Measurements from ENCODE around the gene MTCH2. TPM values are rescaled to one million over a fixed set of nuclear protein-coding genes. Genes with fewer than 3 reads are reported as not detected.
"Not testable (repeated sequence)": the region's sequence is repeated elsewhere in the genome, so short reads cannot be mapped to it uniquely, and the experiment has no call there.

Gene MTCH2
- total and polyA plus RNA-seq, 2 donors (not counting 1 experiment from before 2014, with no cell fraction given), result 64.4 to 169 TPM

GRCh38 chr11:47688991-47689390 lies 46.6 kb upstream of the MTCH2 start:
- Histone ChIP-seq H4K20me1 (ENCODE audit: control insufficient read depth, extremely low read depth, insufficient read depth, low read length) (no peaks in the 10 kb centered on the region), H2AFZ (ENCODE audit: low read length) (no peak overlapping the region), H3K4me2 (ENCODE audit: extremely low read depth, insufficient read depth, low read length) (no peak overlapping the region), H3K4me1 (ENCODE audit: control insufficient read depth, extremely low read depth, insufficient read depth, low read length) (no peaks in the 10 kb centered on the region), H3K27me3 (ENCODE audit: control insufficient read depth, insufficient read depth, low read length) (no peaks in the 10 kb centered on the region), H3K79me2 (ENCODE audit: control insufficient read depth, insufficient read depth, low read length) (no peaks in the 10 kb centered on the region), H3K9ac (ENCODE audit: insufficient read depth, low read length) (no peak overlapping the region), H3K36me3 (ENCODE audit: control insufficient read depth, insufficient read depth, low read length) (no peaks in the 10 kb centered on the region), H3K27ac (ENCODE audit: insufficient read depth, low read length) (no peak overlapping the region), H3K4me3 (replicated peaks in 1 of 4; ENCODE audit: control extremely low read depth in 1 of 4, insufficient read depth in 1 of 4, low read depth in 3 of 4, low read length in 4 of 4) (no peak overlapping the region), H3K9me3 (ENCODE audit: control insufficient read depth, insufficient read depth, low read depth, low read length) (no peaks in the 10 kb centered on the region)
- DNase-seq (ENCODE audit: low read depth in 2 of 2), result no peak
- TF ChIP-seq, protein P1, sequence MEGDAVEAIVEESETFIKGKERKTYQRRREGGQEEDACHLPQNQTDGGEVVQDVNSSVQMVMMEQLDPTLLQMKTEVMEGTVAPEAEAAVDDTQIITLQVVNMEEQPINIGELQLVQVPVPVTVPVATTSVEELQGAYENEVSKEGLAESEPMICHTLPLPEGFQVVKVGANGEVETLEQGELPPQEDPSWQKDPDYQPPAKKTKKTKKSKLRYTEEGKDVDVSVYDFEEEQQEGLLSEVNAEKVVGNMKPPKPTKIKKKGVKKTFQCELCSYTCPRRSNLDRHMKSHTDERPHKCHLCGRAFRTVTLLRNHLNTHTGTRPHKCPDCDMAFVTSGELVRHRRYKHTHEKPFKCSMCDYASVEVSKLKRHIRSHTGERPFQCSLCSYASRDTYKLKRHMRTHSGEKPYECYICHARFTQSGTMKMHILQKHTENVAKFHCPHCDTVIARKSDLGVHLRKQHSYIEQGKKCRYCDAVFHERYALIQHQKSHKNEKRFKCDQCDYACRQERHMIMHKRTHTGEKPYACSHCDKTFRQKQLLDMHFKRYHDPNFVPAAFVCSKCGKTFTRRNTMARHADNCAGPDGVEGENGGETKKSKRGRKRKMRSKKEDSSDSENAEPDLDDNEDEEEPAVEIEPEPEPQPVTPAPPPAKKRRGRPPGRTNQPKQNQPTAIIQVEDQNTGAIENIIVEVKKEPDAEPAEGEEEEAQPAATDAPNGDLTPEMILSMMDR (conservative IDR thresholded peaks at IDR 0.05 in 1 of 2, IDR thresholded peaks at IDR 0.05 in 1 of 2; ENCODE audit: low read depth in 1 of 2, low read length in 2 of 2), result no peak
- no peak for TF ChIP-seq EZH2 (IDR thresholded peaks at IDR 0.05; ENCODE audit: low read length, missing control alignments)

DNA sequence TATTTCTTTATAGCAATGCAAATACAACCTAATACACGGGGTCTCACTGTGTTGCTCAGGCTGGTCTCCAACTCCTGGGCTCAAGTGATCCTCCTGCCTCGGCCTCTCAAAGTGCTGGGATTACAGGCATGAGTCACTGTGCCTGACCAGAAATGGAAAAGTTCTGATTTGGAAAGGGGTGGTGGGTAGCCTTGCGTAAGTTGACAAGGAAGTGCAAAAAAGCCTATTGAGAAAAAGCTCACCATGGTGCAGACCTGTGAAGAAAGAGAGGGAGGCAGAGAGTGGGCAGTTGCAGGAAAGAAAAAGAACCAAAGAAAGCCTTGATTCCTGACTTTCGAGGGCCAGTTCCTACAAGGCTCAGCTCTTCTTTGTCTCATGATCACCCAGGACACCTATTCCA lies 45.8 kb upstream of the MTCH2 start:
- Histone ChIP-seq H3K9ac (ENCODE audit: insufficient read depth, low read length) (no peak overlapping the region), H3K36me3 (ENCODE audit: control insufficient read depth, insufficient read depth, low read length) (no peaks in the 10 kb centered on the region), H3K27ac (ENCODE audit: insufficient read depth, low read length) (no peak overlapping the region), H3K4me3 (replicated peaks in 1 of 4; ENCODE audit: control extremely low read depth in 1 of 4, insufficient read depth in 1 of 4, low read depth in 3 of 4, low read length in 4 of 4) (no peak overlapping the region), H2AFZ (ENCODE audit: low read length) (no peak overlapping the region), H3K9me3 (ENCODE audit: control insufficient read depth, insufficient read depth, low read depth, low read length) (no peaks in the 10 kb centered on the region), H3K79me2 (ENCODE audit: control insufficient read depth, insufficient read depth, low read length) (no peaks in the 10 kb centered on the region), H3K4me1 (ENCODE audit: control insufficient read depth, extremely low read depth, insufficient read depth, low read length) (no peaks in the 10 kb centered on the region), H3K27me3 (ENCODE audit: control insufficient read depth, insufficient read depth, low read length) (no peaks in the 10 kb centered on the region), H3K4me2 (ENCODE audit: extremely low read depth, insufficient read depth, low read length) (no peak overlapping the region), H4K20me1 (ENCODE audit: control insufficient read depth, extremely low read depth, insufficient read depth, low read length) (no peaks in the 10 kb centered on the region)
- no peak for DNase-seq (ENCODE audit: low read depth in 2 of 2)
- TF ChIP-seq EZH2 (IDR thresholded peaks at IDR 0.05; ENCODE audit: low read length, missing control alignments), result no peak
- TF ChIP-seq, protein P1 (conservative IDR thresholded peaks at IDR 0.05 in 1 of 2, IDR thresholded peaks at IDR 0.05 in 1 of 2; ENCODE audit: low read depth in 1 of 2, low read length in 2 of 2), result no peak

GRCh38 chr11:47686704-47687103 lies 44.3 kb upstream of the MTCH2 start:
- H3K27ac ChIP-seq (ENCODE audit: insufficient read depth, low read length); H2AFZ ChIP-seq (ENCODE audit: low read length); H3K4me2 ChIP-seq (ENCODE audit: extremely low read depth, insufficient read depth, low read length): not testable (repeated sequence)

More at GRCh38 chr11:47686704-47687103, 44.3 kb upstream of the MTCH2 start:
- not testable (repeated sequence) for H3K4me3 ChIP-seq (replicated peaks in 1 of 4; ENCODE audit: control extremely low read depth in 1 of 4, insufficient read depth in 1 of 4, low read depth in 3 of 4, low read length in 4 of 4); H4K20me1 ChIP-seq (ENCODE audit: control insufficient read depth, extremely low read depth, insufficient read depth, low read length); H3K4me1 ChIP-seq (ENCODE audit: control insufficient read depth, extremely low read depth, insufficient read depth, low read length); H3K79me2 ChIP-seq (ENCODE audit: control insufficient read depth, insufficient read depth, low read length); H3K9ac ChIP-seq (ENCODE audit: insufficient read depth, low read length); H3K27me3 ChIP-seq (ENCODE audit: control insufficient read depth, insufficient read depth, low read length); H3K36me3 ChIP-seq (ENCODE audit: control insufficient read depth, insufficient read depth, low read length); H3K9me3 ChIP-seq (ENCODE audit: control insufficient read depth, insufficient read depth, low read depth, low read length); DNase-seq (ENCODE audit: low read depth in 2 of 2)
